HG02798 (cell line): ENCODE results near the gene KRT72.

Experiments
- ATAC-seq: cut with Tn5 transposase; IDR thresholded peaks from one replicate; pipeline ENCODE4 v1.9.1; 2021; ENCODE audit warnings: mild to moderate bottlenecking; ENCODE audit not compliant: unreplicated experiment, poor library complexity

Gene KRT72

GRCh38 chr12:52630599-52631200, 29.4 kb upstream of the KRT72 start:
- ATAC-seq = no peak

- no peak for ATAC-seq
Measured at GRCh38 chr12:52630008-52630500, 28.8 kb upstream of the KRT72 start.

GRCh38 chr12:52629281-52630007, 28.2 kb upstream of the KRT72 start:
- ATAC-seq = no peak

- no peak for ATAC-seq
Measured at GRCh38 chr12:52628841-52629240, 27.6 kb upstream of the KRT72 start.

GRCh38 chr12:52628111-52628507, 26.8 kb upstream of the KRT72 start:
- ATAC-seq = no peak

GRCh38 chr12:52627395-52628110, 26.3 kb upstream of the KRT72 start:
- ATAC-seq = no peak

GRCh38 chr12:52622349-52622748, 21.1 kb upstream of the KRT72 start:
- ATAC-seq = no peak

- ATAC-seq = no peak
Measured at GRCh38 chr12:52618866-52619265, 17.6 kb upstream of the KRT72 start.

- ATAC-seq = no peak
Measured at GRCh38 chr12:52618216-52618615, 17.0 kb upstream of the KRT72 start, which contains the start of gene KRT73. TSS of gene KRT73 (minus strand) at chr12:52618559. CDS start at chr12:52618524, 35 bp downstream.

GRCh38 chr12:52617403-52617785, 16.1 kb upstream of the KRT72 start:
- ATAC-seq = no peak

- ATAC-seq = no peak
Measured at GRCh38 chr12:52616680-52617402, 15.6 kb upstream of the KRT72 start.

- ATAC-seq = no peak
Measured at GRCh38 chr12:52615912-52616311, 14.6 kb upstream of the KRT72 start.

GRCh38 chr12:52615208-52615868, 14.1 kb upstream of the KRT72 start:
- ATAC-seq = no peak

- ATAC-seq = no peak
Measured at GRCh38 chr12:52614381-52615207, 13.3 kb upstream of the KRT72 start.

- no peak for ATAC-seq
Measured at GRCh38 chr12:52613384-52614030, 12.2 kb upstream of the KRT72 start.

- no peak for ATAC-seq
Measured at GRCh38 chr12:52612431-52613383, 11.4 kb upstream of the KRT72 start.

GRCh38 chr12:52611080-52611468, 9.8 kb upstream of the KRT72 start:
- ATAC-seq = no peak
